Mammary epithelial cell (primary cell): ENCODE results near the gene PLCD1.

Experiments
- CTCF ChIP-seq, 2 donors: IDR thresholded peaks in 1 of 2; conservative IDR thresholded peaks in 1 of 2; 2 replicates each; pipeline ENCODE4 v1.5.1; 2011 to 2012; ENCODE audit warnings: inconsistent platforms in 2 of 2, low read length in 2 of 2, mild to moderate bottlenecking in 2 of 2, control low read depth in 1 of 2, low read depth in 1 of 2; ENCODE audit not compliant: insufficient read depth in 1 of 2; ENCODE audit errors: extremely low read depth in 1 of 2
- EZH2 ChIP-seq: IDR thresholded peaks from 2 replicates; pipeline ENCODE4 v1.6.1; 2012; ENCODE audit warnings: low read length, inconsistent platforms, borderline replicate concordance

- no peak for TF ChIP-seq EZH2
- TF ChIP-seq CTCF (conservative IDR thresholded peaks at IDR 0.05 in 1 of 2, IDR thresholded peaks at IDR 0.05 in 1 of 2; ENCODE audit: extremely low read depth in 1 of 2, insufficient read depth in 1 of 2, low read depth in 1 of 2, low read length in 2 of 2) = no peak
Observed at GRCh38 chr3:37993067-37993455, 36.4 kb downstream of the PLCD1 start.
